Embryonic facial prominence (tissue), 1 donor: ENCODE measurements around the gene IL20.
"Not testable (repeated sequence)": the region's sequence is repeated elsewhere in the genome, so short reads cannot be mapped to it uniquely, and the experiment has no call there.

Source experiments
- DNase-seq: peaks from one replicate; pipeline ENCODE4 v3.0.0-alpha.2; 2016; ENCODE audit errors: extremely low spot score

Gene IL20

DNA sequence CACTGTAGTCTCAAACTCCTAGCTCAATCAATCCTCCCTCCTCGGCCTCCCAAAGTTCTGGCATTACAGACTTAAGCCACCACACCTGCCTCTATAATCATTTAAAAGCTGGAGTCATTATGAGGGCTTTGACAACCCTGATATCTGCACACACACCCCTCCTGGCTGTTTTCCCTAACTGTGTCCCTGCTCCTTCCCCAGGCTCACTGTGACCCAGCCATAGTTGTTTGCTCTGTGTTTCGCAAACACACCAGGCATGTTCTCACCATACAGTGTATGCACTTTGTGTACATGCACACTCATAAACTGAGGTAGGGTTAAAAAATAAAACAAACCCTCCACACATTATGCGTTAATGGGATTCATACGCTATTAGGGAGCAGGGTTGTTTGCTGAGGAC is 21.8 kb upstream of the IL20 start:
- no peak for DNase-seq

DNA sequence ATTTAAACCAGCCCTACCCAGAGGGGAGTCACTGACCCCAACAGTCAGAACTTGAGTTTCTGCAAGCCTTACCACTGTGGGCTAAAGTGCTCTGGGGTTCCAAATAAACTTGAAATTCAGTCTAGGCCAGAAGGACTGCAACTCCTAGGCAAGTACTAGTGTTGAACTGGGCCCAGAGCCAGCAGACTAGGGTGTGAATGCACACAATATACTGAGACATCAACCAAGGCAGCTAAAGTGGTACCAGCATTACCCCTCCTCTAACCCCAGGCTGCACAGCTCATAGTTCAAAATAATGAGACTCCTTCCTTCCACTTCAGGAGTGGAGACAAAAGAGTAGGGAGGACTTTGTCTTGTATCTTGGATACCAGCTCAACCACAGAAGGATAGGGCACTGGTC is 18.9 kb upstream of the IL20 start:
- no peak for DNase-seq

DNA sequence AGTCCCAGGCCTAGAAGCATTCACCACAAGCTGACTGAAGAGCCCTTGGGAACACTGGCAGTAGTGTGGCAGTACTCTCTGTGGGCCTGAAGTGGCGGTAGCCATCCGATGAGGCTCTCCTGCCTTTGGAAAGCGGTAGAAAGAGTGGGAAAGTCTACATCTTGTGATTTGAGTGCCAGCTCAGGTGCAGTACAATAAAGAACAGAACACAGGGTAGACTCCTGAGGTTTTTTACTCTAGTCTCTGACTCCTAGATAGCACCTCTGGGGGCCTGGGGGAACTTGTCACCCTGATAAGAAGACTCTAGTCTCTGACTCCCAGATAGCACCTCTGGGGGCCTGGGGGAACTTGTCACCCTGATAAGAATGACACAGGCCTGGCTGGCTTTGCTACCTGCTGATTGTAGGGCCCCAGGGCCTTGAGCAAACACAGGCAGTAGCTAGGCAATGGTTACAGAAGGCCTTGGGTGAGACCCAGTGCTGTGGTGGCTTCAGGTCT is 18.0 kb upstream of the IL20 start:
- no peak for DNase-seq

DNA sequence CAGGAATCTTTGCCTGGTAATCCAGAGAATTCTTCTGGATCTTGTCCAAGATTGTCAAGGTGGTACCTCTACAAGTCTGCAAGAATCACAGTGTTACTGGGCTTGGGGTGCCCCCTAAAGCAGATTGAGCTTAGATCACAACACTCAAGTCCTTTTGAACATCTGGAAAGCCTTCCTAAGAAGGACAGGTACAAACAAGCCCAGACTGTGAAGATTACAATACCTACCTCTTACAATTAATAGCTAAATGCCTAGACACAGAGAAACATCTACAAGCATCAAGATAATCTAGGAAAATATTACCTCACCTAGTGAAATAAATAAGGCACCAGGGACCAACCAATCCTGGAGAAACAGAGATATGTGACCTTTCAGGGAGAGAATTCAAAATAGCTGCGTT is 17.5 kb upstream of the IL20 start:
- DNase-seq: no peak

DNA sequence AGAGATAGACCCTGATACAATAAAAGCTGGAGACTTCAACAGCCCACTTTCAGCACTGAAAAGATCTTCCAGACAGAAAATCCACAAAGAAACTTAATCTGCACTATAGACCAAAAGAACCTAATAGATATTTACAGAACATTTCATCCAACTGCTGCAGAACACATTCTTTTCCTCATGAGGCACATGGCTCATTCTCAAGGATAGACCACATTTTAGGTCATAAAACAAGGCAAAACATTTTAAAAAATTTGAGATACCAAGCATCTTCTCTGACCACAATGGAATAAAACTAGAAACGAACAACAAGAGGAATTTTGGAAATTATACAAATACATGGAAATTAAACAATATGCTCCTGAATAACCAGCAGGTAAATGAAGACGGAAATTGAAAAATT is 15.0 kb upstream of the IL20 start:
- DNase-seq: no peak

DNA sequence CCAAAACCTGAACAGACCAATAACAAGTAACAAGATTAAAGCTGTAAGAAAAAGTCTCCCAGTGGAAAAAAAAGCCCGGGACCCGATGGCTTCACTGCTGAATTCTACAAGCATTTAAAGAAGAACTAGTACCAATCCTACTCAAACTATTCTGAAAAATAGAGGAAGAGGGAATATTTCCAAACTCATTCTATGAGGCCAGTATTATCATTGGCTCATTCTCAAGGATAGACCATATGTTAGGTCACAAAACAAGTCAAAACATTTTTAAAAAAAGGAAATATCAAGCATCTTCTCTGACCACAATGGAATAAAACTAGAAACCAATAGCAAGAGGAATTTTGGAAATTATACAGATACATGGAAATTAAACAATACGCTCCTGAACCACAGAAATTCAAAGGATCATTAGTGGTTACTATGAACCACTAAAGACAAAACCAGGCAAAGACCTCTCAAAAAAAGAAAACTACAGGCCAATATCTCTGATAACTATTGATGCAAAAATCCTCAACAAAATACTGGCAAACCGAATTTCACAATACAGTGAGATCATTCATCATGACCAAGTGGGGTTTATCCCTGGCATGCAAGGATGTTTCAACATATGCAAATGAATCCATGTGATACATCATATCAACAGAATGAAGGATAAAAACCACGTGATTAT is 13.9 kb upstream of the IL20 start:
- DNase-seq: no peak

DNA sequence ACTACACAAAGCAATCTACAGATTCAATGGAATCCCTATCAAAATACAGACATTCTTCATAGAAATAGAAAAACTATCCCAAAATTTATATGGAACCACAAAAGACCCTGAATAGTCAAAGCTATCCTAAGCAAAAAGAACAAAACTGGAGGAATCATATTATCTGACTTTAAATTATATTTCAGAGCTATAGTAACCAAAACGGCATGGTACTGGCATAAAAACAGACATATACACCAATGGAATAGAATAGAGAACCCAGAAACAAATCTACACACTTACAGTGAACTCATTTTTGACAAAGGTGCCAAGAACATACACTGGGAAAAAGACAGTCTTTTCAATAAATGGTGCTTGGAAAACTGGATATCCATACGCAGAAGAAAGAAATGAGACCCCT is 12.8 kb upstream of the IL20 start:
- DNase-seq: not testable (repeated sequence)

DNA sequence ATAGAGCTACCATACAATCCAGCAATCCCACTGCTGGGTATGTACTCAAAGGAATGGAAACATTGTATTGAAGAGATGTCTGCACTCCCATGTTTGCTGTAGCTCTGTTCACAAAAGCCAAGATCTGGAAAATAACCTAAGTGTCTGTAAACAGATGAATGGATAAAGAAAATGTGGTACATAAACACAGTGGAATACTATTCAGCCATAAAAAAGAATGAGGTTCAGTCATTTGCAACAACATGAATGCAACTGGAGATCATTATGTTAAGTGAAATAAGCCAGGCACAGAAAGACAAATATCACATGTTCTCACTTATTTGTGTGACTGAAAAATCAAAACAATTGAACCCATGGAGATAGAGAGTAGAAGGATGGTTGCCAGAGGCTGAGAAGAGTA is 11.7 kb upstream of the IL20 start:
- DNase-seq: not testable (repeated sequence)

DNA sequence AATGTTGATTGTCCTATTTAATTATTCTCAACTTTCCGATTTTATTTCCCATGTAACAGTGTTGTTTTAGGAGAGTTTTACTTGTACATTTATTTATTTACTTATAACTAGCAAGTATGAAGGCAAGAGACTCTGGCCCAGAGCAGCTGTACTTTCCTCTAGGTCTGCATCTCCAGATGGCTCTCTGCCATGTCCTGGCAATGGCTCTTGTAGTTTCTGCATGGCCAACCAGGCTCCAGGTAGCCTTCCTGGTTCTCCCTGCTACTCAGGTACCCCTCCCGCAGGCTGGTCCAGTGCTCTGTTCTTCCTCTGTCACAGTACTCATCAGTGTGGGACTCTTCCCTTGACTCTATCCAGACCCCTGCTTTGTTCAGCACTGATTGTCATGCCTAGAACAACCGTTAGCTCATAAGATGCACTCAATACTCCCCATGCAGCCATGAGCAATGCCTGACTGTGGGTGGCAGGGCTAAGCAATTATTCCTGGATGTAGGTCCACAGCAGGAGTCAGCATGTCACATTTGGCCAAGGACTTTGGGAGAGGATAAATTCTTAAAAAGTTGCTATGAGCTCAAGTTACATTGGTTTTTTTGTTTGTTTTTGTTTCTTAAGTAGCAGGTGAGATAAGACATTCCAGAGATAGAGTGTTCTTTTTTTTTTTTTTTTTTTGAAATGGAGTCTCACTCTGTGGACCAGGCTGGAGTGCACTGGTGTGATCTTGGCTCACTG is 10.9 kb upstream of the IL20 start:
- DNase-seq: no peak

DNA sequence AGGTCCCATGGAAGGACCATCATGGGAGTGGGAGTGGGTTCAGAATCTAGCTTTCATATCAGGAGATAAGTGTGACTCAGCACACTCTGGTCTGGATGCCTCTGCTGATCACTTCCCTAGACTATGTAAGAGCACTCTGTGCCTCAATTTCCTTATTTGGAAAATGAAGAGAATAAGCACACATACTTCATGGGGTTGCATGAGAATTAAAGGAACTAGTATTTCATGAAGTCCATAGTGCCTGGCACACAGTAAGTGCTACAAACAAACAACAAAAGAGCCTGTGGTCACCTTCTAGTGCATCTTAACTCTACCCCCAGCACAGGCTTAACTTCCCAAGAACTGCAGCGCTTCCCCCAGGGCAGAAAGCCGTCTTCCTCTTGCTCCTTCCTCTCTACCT is 9.6 kb upstream of the IL20 start:
- no peak for DNase-seq

DNA sequence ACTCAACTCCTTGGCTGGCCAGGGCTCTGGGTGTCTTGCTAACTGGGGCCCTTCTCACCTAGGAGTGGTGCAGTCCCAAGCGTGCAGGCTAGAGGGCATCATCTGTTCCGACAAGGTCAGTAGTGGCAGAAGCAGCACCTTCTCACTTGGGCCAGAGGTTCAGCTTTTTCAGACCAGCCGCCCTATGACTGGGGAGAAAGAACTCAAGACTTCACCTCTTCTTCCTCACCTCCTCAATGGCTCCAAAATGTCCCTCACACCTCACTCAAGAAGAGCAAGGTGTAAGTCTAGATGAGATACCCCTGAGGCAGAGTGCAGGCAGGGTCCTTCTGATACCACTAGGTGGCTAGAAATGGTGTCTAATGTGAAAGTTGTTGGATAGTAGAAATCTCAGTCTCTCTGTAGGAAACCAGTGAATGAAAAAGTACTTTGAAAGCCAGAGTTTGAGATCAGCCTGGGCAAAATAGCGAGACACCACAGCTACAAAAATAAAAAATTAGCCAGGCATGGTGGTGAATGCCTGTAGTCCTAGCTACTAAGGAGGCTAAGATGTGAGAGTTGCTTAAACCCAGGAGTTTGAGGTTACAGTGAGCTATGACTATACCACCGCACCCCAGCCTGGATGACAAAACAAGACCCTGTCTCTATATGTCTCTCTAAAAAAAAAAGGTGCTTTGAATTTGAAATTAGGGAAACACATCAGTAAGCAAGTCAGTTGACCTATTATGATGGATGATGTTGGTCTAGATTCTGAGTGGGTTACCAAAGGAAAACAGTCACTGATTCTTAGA is 8.6 kb upstream of the IL20 start:
- DNase-seq: no peak

DNA sequence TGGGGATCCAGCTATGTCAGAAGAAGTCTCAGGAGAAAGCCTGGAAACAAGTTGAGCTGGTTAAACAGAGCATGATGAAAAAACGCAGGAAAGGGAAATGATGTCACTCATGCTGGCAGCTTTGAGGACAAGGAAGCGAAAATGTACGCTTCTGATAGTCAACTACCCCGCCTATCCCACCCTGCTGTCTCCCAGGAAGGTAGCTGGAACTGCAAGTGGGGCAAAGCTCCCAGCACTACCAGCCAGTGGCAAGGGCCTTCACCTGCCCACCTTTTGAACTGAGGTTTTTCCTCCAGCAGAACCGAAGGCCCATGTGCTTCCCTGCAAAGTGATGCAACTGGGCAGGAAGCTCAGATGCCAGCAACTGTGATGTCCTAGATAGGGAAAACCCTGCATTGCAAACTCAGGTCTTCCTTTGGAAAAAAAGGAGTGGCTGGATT is 6.3 kb upstream of the IL20 start:
- DNase-seq: no peak

DNA sequence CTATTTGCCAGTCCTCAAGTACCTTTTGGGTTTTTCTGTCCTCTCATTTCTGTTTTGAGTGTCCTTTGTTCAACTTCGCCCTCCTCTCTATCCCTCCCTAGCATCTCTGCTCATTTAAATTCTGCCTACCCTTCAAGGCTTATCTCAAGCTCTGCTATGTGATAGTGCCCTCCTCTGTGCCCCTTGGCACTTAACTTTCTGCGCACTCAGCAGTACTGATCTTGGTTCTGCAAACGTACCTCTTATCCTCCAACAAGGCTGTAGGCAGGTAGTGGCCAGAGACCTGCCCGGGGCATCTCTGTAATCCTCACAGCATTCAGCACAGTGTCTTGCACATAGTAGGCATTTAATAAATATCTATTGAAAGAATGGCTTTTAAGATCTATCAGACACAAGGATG is 5.3 kb upstream of the IL20 start:
- DNase-seq: no peak

DNA sequence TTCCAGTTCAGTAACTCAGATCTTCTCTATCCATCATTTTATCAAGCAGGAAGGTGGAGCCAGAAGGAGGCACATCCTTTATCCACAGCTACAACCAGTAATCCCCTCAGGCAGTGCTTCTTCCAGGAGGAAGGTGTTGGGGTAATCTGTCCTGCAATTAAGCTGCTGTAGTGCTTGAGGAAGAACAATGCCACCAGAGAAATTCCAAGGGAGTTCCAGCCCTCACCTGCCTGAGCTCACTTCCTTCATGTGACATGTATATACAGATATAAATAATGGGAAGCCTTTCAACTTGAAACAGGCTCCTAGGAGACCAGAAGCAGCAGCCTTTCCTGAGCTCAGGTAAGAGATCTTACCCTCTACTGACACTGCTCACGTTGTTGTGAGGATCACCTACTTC is 2.2 kb upstream of the IL20 start:
- no peak for DNase-seq

DNA sequence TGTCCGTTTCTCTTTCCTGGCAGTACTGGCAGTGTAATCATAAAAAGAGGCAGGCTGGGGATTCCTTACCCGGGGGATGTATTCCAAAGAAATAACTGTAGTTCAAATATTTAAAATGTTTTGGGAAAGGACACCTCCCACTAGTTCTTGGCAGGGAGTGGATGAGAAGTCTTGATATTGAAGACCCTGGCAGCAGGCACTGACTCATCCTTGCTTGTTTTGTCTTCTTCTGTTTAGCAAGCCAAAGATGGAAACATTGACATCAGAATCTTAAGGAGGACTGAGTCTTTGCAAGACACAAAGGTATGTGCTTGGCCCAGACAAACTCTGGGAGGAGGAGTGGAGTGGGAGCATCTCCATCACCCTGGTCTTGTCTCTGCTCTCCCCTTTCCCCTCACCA is 639 bp downstream of the IL20 start:
- DNase-seq: no peak

DNA sequence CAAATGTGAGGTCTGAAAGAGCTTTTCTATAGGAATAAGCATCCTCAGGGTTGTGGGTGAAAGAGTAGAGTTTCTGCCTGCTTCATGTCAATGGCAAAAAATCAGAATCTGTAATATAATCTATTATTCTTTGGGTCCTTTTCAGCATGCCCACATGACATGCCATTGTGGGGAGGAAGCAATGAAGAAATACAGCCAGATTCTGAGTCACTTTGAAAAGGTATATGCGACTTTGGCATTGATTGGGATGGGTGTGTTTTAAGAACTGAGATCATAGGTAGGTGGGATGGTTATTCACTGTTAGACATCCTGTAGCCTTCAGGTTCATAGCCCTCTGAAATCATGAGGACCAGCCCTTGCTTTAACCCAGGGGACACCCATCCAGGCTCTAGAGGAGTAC is 1.8 kb downstream of the IL20 start:
- DNase-seq: no peak

DNA sequence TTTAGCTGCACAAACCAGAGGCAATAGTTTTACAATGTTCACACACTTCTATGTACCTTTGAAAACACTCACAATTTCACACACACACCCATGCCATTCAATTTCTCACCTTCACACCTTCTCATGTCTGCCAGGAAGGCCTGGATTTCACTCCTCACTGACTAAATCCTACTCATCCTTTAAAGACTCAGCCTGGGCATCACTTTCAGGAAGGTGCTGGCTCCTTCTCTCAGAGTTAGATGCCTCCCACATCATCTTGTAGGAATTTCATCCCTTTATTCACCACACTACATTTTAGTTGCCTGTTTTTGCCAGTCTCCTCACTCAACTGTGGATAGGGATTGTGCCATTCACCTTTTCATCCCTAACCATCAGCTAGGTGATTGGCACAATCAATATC is 2.3 kb downstream of the IL20 start:
- no peak for DNase-seq

DNA sequence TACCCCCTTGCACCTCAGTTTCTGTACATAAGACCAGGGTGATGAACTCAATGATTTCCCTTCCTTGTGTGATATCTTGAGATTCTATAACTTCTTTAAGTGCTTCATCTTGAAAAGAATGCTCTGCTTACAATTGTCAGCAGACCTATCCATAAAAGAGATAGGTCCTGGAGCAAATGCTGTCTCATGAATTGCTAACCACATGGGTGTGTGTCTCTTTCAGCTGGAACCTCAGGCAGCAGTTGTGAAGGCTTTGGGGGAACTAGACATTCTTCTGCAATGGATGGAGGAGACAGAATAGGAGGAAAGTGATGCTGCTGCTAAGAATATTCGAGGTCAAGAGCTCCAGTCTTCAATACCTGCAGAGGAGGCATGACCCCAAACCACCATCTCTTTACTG is 2.8 kb downstream of the IL20 start:
- no peak for DNase-seq

DNA sequence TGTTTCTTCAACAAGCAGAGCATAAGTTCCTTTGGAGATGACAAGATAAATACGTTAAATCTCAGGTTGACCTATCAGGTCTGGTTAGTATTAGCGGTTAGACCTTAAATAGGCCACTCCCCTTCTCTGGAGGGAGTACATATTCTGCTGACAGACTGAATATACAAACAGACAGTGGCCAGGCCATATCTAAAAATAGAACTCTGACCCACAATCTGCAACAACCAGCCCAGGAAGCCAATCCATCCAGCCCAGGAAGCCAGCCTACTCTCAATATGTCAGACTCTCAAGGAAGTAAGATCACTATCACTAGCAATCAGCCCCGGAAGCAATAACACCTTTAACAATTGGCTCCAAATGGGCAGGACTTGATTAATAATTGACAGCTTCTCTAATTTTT is 6.7 kb downstream of the IL20 start:
- DNase-seq: no peak

DNA sequence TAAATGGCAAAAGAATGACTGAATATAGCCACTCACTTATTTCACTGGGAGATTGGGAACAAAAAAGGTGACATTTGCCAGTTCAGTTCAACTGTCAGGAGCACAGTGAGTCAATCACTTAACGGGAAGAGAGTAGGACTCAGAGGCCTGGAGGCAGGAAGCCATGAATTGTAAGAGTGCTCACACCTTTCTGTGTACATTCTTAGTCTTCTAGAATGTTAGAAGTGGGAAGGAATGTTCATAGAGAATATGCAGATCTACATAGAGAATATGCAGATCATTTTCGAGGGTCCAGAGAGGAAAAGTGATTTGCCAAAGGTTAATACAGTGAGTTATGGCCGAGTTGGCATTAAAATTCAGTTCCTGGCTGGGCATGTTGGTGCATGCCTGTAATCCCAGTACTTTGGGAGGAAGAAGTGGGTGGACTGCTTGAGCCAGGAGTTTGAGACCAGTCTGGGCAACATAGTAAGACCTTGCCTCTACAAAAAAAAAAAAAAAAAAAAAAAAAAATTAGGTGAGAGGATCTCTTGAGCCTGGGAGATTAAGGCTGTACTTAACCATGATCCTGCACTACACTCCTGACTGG is 8.3 kb downstream of the IL20 start:
- DNase-seq: no peak

DNA sequence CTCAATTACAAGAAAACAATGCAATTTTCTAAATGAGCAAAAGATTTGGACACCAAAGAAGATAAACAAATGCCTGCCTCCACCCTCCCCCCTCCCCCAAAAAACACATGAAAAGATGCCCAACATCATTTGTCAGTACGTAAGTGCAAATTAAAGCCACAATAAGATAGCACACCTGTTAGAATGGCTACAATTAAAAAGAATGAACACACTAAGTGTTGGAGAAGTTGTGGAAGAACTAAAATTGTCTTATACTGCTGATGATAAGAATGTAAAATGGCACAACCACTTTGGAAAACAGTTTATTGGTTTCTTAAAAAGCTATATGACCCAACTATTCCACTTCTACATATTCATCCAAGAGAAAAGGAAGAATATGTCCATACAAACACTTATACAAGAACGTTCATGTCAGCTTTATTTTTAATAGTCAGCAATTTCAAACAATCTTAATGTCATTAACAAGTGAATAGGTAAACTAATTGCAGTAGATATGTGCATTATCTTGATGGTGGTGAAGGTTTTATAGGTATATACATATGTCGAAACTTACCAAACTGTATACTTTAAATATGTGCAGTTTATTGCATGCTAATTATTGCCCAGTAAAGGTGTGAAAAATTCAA is 10.4 kb downstream of the IL20 start:
- no peak for DNase-seq

DNA sequence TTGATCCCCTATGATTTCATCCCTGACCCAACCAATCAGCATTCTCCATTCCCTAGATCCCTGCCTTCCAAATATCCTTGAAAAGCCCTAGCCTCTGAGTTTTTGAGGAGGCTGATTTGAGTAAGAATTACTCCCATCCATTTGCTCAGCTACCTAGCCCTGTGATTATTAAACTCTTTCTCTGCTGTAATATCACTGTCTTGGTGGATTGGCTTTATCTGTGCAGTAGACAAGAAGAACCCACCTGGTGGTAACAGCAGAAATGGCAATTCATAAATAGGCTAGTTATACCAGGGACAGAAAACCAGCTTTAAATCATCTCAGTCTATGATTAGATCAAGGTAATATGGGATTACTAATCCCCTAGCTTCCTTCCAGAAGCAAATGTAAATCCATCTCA is 13.0 kb downstream of the IL20 start:
- no peak for DNase-seq
